ENCODE results near the gene UBL7.

DNA sequence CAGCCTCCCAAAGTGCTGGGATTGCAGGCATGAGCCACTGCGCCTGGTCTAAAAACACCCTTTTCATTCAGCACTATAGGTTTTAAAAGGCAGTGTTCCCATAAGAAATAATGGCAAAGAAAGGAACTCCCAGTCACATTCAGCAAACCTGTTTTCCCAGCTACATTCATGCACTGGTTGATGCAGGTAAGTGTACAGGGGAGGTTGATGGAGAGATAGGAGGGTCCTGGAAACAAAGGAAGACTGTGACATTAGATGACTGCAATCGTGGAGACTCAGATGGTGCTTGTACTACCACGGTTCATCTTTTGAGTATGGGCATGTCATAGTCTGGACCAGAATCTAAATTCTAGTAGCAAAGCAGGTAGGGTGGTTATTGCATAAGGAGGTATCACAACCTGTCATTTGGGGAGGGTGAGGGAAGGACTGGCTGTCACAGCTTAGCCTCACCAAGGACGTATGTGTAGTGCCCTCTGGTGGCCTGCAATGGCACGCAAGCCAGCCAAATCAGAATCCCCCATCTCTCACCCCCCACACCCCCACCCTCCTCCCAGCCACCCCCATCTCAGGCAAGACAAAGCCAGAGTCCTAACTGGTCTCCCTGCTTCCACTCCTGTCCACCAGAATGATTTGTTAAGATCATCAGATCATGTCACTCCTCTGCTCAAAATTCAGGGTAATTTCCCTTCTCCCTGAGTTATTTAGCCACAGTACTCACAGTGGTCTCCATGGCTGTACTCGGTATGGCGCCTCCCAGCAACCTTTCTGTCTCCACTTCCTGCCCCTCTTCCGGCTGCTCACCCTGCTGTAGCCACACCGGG, 28.8 kb upstream of the UBL7 start:
- TF ChIP-seq EZH2phosphoT487 (IDR thresholded peaks at IDR 0.05; ENCODE audit: borderline replicate concordance, low read depth, low read length) (no peak), CTCF (conservative IDR thresholded peaks at IDR 0.05; ENCODE audit: low read length) (peak; percentile 82)
